SK-N-SH (cell line): ENCODE results near the gene ZNF219. TPM values are rescaled to one million over a fixed set of nuclear protein-coding genes. Genes with fewer than 3 reads are reported as not detected.

Source experiments
- CTCF ChIA-PET: fragments of 300-600, 350-600 bp; formaldehyde crosslinking; extraction: SDS; loops from one replicate; lab custom pipeline; 2021; lab: Yijun Ruan, JAX
- POLR2A ChIA-PET: fragments of 350-600 bp; sonication (Branson Sonifier 250); formaldehyde crosslinking; extraction: SDS; loops from one replicate; lab custom pipeline; 2020; ENCODE audit warnings: antibody characterized with exemption, inconsistent platforms; lab: Yijun Ruan, JAX
- DNase-seq: peaks from one replicate; pipeline ENCODE4 v3.0.0; 2012
- H2AFZ ChIP-seq: fragments of 200-600 bp; sonication (generic); 2 replicates; pipeline ENCODE4 v1.8.1; 2016; ENCODE audit warnings: antibody characterized with exemption, mild to moderate bottlenecking, low read depth
- H3F3A ChIP-seq: fragments of 200-600 bp; sonication (generic); replicated peaks from 2 replicates; pipeline ENCODE3; 2016; ENCODE audit warnings: antibody characterized with exemption, mild to moderate bottlenecking; ENCODE audit not compliant: insufficient read depth
- H3K27ac ChIP-seq, 2 experiments: fragments of 200-500 bp in 1 of 2; fragments of 200-600 bp in 1 of 2; sonication (Bioruptor generic) in 1 of 2; sonication (generic), shearing (Covaris generic) in 1 of 2; 2 replicates each; pipeline versions ENCODE4 v1.5.1 to v1.6.1; 2014 to 2016; ENCODE audit warnings: low read depth in 2 of 2, inconsistent platforms in 1 of 2, low read length in 1 of 2, mild to moderate bottlenecking in 1 of 2, mixed read lengths in 1 of 2
- H3K27me3 ChIP-seq: fragments of 200-600 bp; sonication (generic), shearing (Covaris generic); 2 replicates; pipeline ENCODE4 v1.6.1; 2016; ENCODE audit warnings: mixed run types; ENCODE audit not compliant: insufficient read depth
- H3K36me3 ChIP-seq, 2 experiments: fragments of 200-500 bp in 1 of 2; fragments of 200-600 bp in 1 of 2; sonication (Bioruptor generic) in 1 of 2; sonication (generic) in 1 of 2; replicated peaks in 1 of 2; 2 replicates each; pipeline versions ENCODE3 to v1.5.1; 2014 to 2016; ENCODE audit warnings: low read length in 1 of 2, mild to moderate bottlenecking in 1 of 2; ENCODE audit not compliant: insufficient read depth in 2 of 2, control insufficient read depth in 1 of 2
- H3K4me1 ChIP-seq, 2 experiments: fragments of 200-500 bp in 1 of 2; fragments of 200-600 bp in 1 of 2; sonication (Bioruptor generic) in 1 of 2; sonication (generic), shearing (Covaris generic) in 1 of 2; 2 replicates each; pipeline versions ENCODE4 v1.5.1 to v1.6.1; 2014 to 2016; ENCODE audit warnings: low read depth in 1 of 2, low read length in 1 of 2, mixed run types in 1 of 2; ENCODE audit not compliant: insufficient read depth in 2 of 2, control insufficient read depth in 1 of 2
- H3K4me2 ChIP-seq: fragments of 200-600 bp; sonication (generic), shearing (Covaris generic); 2 replicates; pipeline ENCODE4 v1.6.1; 2017; ENCODE audit warnings: mixed run types
- H3K4me3 ChIP-seq, 2 experiments: fragments of 200-500 bp in 1 of 2; fragments of 200-600 bp in 1 of 2; sonication (Bioruptor generic) in 1 of 2; sonication (generic), shearing (Covaris generic) in 1 of 2; 2 replicates each; pipeline versions ENCODE4 v1.5.1 to v1.8.1; 2014 to 2016; ENCODE audit warnings: low read depth in 2 of 2, inconsistent platforms in 1 of 2, low read length in 1 of 2, mild to moderate bottlenecking in 1 of 2, mixed read lengths in 1 of 2, moderate library complexity in 1 of 2
- H3K79me2 ChIP-seq: fragments of 200-600 bp; sonication (generic); 2 replicates; pipeline ENCODE4 v1.8.1; 2017; ENCODE audit warnings: mild to moderate bottlenecking; ENCODE audit not compliant: insufficient read depth
- H3K9ac ChIP-seq: fragments of 200-600 bp; sonication (generic); 2 replicates; pipeline ENCODE4 v1.6.1; 2017; ENCODE audit warnings: mixed run types
- H3K9me2 ChIP-seq: fragments of 200-600 bp; sonication (generic); 2 replicates; pipeline ENCODE4 v1.6.1; 2017; ENCODE audit warnings: mixed run types
- H3K9me3 ChIP-seq: fragments of 200-600 bp; sonication (generic); 2 replicates; pipeline ENCODE4 v1.6.1; 2017; ENCODE audit warnings: mixed run types, mild to moderate bottlenecking, moderate library complexity
- H4K20me1 ChIP-seq: fragments of 200-600 bp; sonication (generic); 2 replicates; pipeline ENCODE4 v1.6.1; 2017; ENCODE audit warnings: mild to moderate bottlenecking, mixed run types; ENCODE audit not compliant: insufficient read depth
- ELF1 ChIP-seq: IDR thresholded peaks from 2 replicates; pipeline ENCODE4 v1.4.0; 2012
- EZH2phosphoT487 ChIP-seq: fragments of 200-600 bp; sonication (generic); IDR thresholded peaks from 2 replicates; pipeline ENCODE4 v1.6.1; 2017; ENCODE audit warnings: low read depth, mixed run types, mild to moderate bottlenecking, antibody characterized with exemption, moderate library complexity, borderline replicate concordance
- FOXJ3 ChIP-seq: sonication (generic); formaldehyde crosslinking; IDR thresholded peaks from 2 replicates; pipeline ENCODE4 v1.5.1; 2020; ENCODE audit warnings: mild to moderate bottlenecking, missing genetic modification reagents
- MEF2A ChIP-seq: IDR thresholded peaks from 2 replicates; pipeline ENCODE4 v1.4.0; 2012; ENCODE audit warnings: low read depth, borderline replicate concordance
- NFIC ChIP-seq: IDR thresholded peaks from 2 replicates; pipeline ENCODE4 v1.4.0; 2012; ENCODE audit warnings: borderline replicate concordance
- RAD21 ChIP-seq: IDR thresholded peaks from 2 replicates; pipeline ENCODE4 v1.6.1; 2012; ENCODE audit warnings: mild to moderate bottlenecking, low read length
- SMC3 ChIP-seq: IDR thresholded peaks from 2 replicates; pipeline ENCODE4 v1.6.1; 2012; ENCODE audit warnings: low read depth, low read length, improper control_type of control experiment
- TEAD4 ChIP-seq: IDR thresholded peaks from 2 replicates; pipeline ENCODE4 v1.4.0; 2012; ENCODE audit warnings: mild to moderate bottlenecking, borderline replicate concordance; ENCODE audit not compliant: insufficient read depth
- YY1 ChIP-seq: IDR thresholded peaks from 2 replicates; pipeline ENCODE4 v1.4.0; 2012; ENCODE audit warnings: low read depth, mild to moderate bottlenecking
- WGBS: methylation state at CpG from one replicate; pipeline ENCODE4 v1.1.6; 2017; ENCODE audit warnings: low lambda C conversion rate; 5-methylcytosine and 5-hydroxymethylcytosine counted together
- polyA plus RNA-seq, 3 experiments: library from polyadenylated mRNA; depleted of rRNA; stranded (reverse); fragments of >200 nt; gene quantifications; 2 replicates each; pipeline ENCODE4 v1.2.3, GENCODE V29; 2012
- TF ChIP-seq, protein P1 (sequence below): fragments of 150-350 bp; IDR thresholded peaks from 2 replicates; pipeline ENCODE4 v1.6.1; 2016; ENCODE audit warnings: mild to moderate bottlenecking, low read depth, low read length
- TF ChIP-seq, protein P2 (sequence below): IDR thresholded peaks from 2 replicates; pipeline ENCODE4 v1.4.0; 2012; ENCODE audit warnings: low read depth, borderline replicate concordance
- TF ChIP-seq, protein P3 (sequence below): IDR thresholded peaks from 2 replicates; pipeline ENCODE4 v1.4.0; 2012; ENCODE audit warnings: low read depth

The ZNF219 gene
- polyA plus RNA-seq, 1 of the 3 experiments (the other 2 are of a cell fraction) = 24.1 TPM

DNA sequence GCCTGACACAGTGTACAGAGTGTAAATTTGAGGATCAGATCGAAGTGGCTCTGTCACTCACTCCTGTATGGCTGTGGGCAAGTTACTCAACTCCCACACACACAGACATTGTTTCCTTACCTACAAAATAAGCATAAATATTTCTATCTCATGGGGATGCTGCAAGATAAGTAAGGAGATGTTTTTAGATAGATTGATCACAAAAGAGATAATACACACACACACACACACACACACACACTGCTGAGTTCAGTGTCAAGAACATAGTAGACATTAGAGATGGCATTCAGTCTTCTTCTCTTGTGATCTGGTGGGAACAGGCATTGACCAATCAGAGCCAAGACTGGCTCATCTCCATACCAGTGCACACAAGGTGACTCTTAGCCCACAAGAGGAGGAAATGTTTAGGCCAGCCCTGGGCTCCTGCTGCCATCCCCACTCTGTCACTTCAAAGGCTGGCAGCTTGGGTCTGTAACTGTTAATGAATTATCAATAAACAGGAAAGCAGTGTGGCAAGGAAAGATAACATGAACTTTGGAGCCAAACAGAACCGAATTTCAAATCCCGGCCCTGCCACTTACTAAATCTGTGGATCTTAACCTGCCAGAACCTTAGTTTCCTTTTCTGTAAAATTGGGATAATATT is 44.2 kb downstream of the ZNF219 start (continued):
- TF ChIP-seq, protein P1, sequence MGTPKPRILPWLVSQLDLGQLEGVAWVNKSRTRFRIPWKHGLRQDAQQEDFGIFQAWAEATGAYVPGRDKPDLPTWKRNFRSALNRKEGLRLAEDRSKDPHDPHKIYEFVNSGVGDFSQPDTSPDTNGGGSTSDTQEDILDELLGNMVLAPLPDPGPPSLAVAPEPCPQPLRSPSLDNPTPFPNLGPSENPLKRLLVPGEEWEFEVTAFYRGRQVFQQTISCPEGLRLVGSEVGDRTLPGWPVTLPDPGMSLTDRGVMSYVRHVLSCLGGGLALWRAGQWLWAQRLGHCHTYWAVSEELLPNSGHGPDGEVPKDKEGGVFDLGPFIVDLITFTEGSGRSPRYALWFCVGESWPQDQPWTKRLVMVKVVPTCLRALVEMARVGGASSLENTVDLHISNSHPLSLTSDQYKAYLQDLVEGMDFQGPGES = no peak
- TF ChIP-seq YY1 = no peak
- TF ChIP-seq NFIC = no peak
- no peak for TF ChIP-seq TEAD4
- TF ChIP-seq ELF1 = no peak
- TF ChIP-seq RAD21 = no peak
- TF ChIP-seq, protein P2, sequence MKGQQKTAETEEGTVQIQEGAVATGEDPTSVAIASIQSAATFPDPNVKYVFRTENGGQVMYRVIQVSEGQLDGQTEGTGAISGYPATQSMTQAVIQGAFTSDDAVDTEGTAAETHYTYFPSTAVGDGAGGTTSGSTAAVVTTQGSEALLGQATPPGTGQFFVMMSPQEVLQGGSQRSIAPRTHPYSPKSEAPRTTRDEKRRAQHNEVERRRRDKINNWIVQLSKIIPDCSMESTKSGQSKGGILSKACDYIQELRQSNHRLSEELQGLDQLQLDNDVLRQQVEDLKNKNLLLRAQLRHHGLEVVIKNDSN = no peak

DNA sequence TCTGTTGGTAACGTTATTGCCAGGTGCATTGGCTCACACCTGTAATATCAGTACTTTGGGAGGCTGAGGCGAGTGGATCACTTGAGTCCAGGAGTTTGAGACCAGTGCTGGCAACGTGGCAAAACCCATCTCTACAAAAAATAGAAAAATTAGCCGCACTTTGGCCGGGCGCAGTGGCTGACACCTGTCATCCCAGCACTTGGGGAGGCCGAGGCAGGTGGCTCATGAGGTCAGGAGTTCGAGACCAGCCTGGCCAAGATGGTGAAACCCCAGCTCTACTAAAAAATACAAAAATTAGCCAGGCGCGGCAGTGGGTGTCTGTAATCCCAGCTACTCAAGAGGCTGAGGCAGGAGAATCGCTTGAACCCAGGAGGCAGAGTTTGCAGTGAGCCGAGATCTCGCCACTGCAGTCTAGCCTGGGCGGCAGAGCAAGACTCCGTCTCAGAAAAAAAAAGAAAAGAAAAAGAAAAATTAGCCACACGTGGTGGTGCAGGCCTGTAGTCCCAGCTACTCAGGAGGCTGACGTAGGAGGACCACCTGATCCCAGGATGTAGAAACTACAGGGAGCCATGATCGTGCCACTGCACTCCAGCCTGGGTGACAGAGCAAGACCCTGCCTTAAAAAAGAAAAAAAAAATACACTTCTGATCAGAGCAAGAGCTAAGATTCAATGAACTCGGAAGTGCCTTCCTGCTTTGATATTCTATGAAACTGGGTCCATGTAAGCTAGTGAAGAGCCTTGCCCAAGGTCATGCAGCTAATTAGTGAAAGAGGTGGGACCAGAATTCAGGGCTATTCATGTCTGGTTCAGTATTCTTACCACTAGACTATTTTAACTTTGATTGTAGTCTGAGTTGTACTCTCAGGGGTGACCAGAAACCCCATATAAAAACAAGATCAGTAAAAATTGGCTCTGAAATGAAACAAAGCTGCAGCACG is 45.0 kb downstream of the ZNF219 start:
- Histone ChIP-seq H3K9me3 (no peaks in the 10 kb centered on the region), H3K9ac (no peak overlapping the region), H3K4me3 (no peak overlapping the region), H3K4me1 (no peaks in the 10 kb centered on the region), H3K9me2 (no peaks in the 10 kb centered on the region), H3K27ac (no peak overlapping the region), H4K20me1 (no peaks in the 10 kb centered on the region), H3K36me3 (no peaks in the 10 kb centered on the region), H3K27me3 (no peaks in the 10 kb centered on the region), H3K4me2 (no peak overlapping the region), H3F3A (peaks cover 9% of the 10 kb centered on the region), H3K79me2 (no peaks in the 10 kb centered on the region), H2AFZ (no peak overlapping the region)
- TF ChIP-seq EZH2phosphoT487 (no peak), FOXJ3 (CRISPR knock-in tag) (no peak), SMC3 (no peak), YY1 (no peak), MEF2A (no peak)
- TF ChIP-seq, protein P3, sequence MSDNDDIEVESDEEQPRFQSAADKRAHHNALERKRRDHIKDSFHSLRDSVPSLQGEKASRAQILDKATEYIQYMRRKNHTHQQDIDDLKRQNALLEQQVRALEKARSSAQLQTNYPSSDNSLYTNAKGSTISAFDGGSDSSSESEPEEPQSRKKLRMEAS = no peak
- WGBS = 83% methylated on average over 19 of the region's 20 CpGs
- ChIA-PET POLR2A (no interaction called here), CTCF (interaction anchor here (1.8 to 2.1 kb wide), 4 partner anchors 13 to 39 kb away, joined by 5 to 7 read pairs (median 7); no protein-coding TSS in a partner anchor)
- DNase-seq = no peak
